NT2/D1 (cell line): Measurements from ENCODE around the gene RASSF10.

Experiments
- SUZ12 ChIP-seq: IDR thresholded peaks from 2 replicates; pipeline ENCODE4 v1.6.1; 2011; ENCODE audit not compliant: insufficient read length, insufficient read depth; ENCODE audit errors: extremely low read depth
- YY1 ChIP-seq: IDR thresholded peaks from 2 replicates; pipeline ENCODE4 v1.6.1; 2011; ENCODE audit not compliant: insufficient read length, insufficient read depth
- ZNF274 ChIP-seq: IDR thresholded peaks from 2 replicates; pipeline ENCODE4 v1.6.1; 2011; ENCODE audit warnings: mild to moderate bottlenecking, low read depth, low read length

GRCh38 chr11:13023423-13023822 lies 14.3 kb downstream of the RASSF10 start:
- TF ChIP-seq ZNF274 = no peak
- no peak for TF ChIP-seq YY1
- TF ChIP-seq SUZ12 = no peak
